ENCODE results near the gene MAST1.
"Not testable (repeated sequence)": the region's sequence is repeated elsewhere in the genome, so short reads cannot be mapped to it uniquely, and the experiment has no call there.

MAST1 gene

GRCh38 chr19:12800923-12801465 lies 37.3 kb upstream of the MAST1 start:
- peak in 3 of 14 donors; percentile 28 to 39 (median 36) for DNase-seq

GRCh38 chr19:12801466-12802266 lies 36.6 kb upstream of the MAST1 start, which contains the start of the genes PRDX2 and THSD8:
PRDX2 (minus strand) TSS chr19:12801800; CDS start chr19:12801261, 539 bp downstream.
THSD8 (plus strand) TSS chr19:12802069; CDS start chr19:12802072, 3 bp downstream.
- peak in 11 of 14 donors; percentile 38 to 82 (median 59) for DNase-seq

- DNase-seq: peak in 3 of 14 donors; percentile 18 to 77 (median 49)
Observed at GRCh38 chr19:12802267-12803106, 35.8 kb upstream of the MAST1 start.

GRCh38 chr19:12804051-12804450 lies 34.3 kb upstream of the MAST1 start:
- DNase-seq: no peak

GRCh38 chr19:12806242-12807081 lies 31.9 kb upstream of the MAST1 start, which contains the start of gene RNASEH2A:
RNASEH2A (plus strand) TSS chr19:12806584; CDS start chr19:12806674, 90 bp downstream.
- DNase-seq: peak in 13 of 14 donors; percentile 56 to 86 (median 68)

GRCh38 chr19:12815088-12815487 lies 23.2 kb upstream of the MAST1 start:
- no peak for DNase-seq

- not testable (repeated sequence) for DNase-seq
Observed at GRCh38 chr19:12817188-12817587, 21.1 kb upstream of the MAST1 start.

- not testable (repeated sequence) for DNase-seq
Observed at GRCh38 chr19:12817810-12818209, 20.5 kb upstream of the MAST1 start.

GRCh38 chr19:12821761-12822160 lies 16.6 kb upstream of the MAST1 start:
- no peak for DNase-seq

GRCh38 chr19:12825254-12826131 lies 12.8 kb upstream of the MAST1 start:
- DNase-seq: no peak

GRCh38 chr19:12828494-12828893 lies 9.8 kb upstream of the MAST1 start:
- DNase-seq: peak in 1 of 14 donors; percentile 25

GRCh38 chr19:12833418-12833737 lies 4.9 kb upstream of the MAST1 start:
- DNase-seq: no peak

GRCh38 chr19:12833738-12834565 lies 4.4 kb upstream of the MAST1 start:
- DNase-seq: peak in 2 of 14 donors; percentile 2 to 58

GRCh38 chr19:12834566-12834943 lies 3.8 kb upstream of the MAST1 start, which contains the start of gene RTBDN:
RTBDN (minus strand) TSS chr19:12834579; CDS start chr19:12829979, 4,600 bp downstream.
- DNase-seq: peak in 1 of 14 donors; percentile 56

GRCh38 chr19:12834976-12835757 lies 3.1 kb upstream of the MAST1 start:
- peak in 1 of 14 donors; percentile 43 for DNase-seq

- no peak for DNase-seq
Observed at GRCh38 chr19:12836529-12836863, 1.8 kb upstream of the MAST1 start.

- no peak for DNase-seq
Observed at GRCh38 chr19:12837225-12837624, 1.1 kb upstream of the MAST1 start.

- DNase-seq: peak in 1 of 14 donors; percentile 49
Observed at GRCh38 chr19:12838886-12839756, 806 bp downstream of the MAST1 start.
